Endothelial cell of umbilical vein (primary cell): ENCODE results near the gene ASB13. TPM values are rescaled to one million over a fixed set of nuclear protein-coding genes. Genes with fewer than 3 reads are reported as not detected.

ENCODE experiments used
- BruUV-seq: library from RNA; stranded (reverse); fragments of 400-500 nt; replicated peaks from 2 replicates; lab custom pipeline; 2021; lab: Mats Ljungman, UMichigan
- CTCF ChIA-PET: fragments of 300-600, 350-600 bp; sonication (Branson Sonifier 250); formaldehyde crosslinking; loops from one replicate; lab custom pipeline; 2021; ENCODE audit warnings: antibody characterized with exemption, inconsistent platforms; lab: Charles Lee
- POLR2A ChIA-PET: fragments of 300-600, 350-600 bp; sonication (Branson Sonifier 250); formaldehyde crosslinking; loops from one replicate; lab custom pipeline; 2021; ENCODE audit warnings: antibody characterized with exemption, inconsistent platforms; lab: Charles Lee
- DNase-seq: peaks from one replicate; pipeline ENCODE4 v3.0.0-alpha.2; 2011; ENCODE audit warnings: low read depth, low spot score
- FAIRE-seq: peaks from 2 replicates; lab custom pipeline; 2011; peaks lifted over from hg19 to GRCh38; lab: Jason Lieb, UNC
- H2AFZ ChIP-seq: 2 replicates; pipeline ENCODE4 v1.6.0; 2012; ENCODE audit warnings: low read depth, low read length, control low read depth, inconsistent platforms
- H3K27ac ChIP-seq: 2 replicates; pipeline ENCODE4 v1.5.1; 2011; ENCODE audit warnings: low read depth, mild to moderate bottlenecking, control low read depth, low read length, moderate library complexity; ENCODE audit not compliant: insufficient read depth
- H3K27me3 ChIP-seq, 2 experiments: 2 replicates each; pipeline versions ENCODE4 v1.6.0 to v1.6.1; 2011; ENCODE audit warnings: low read length in 2 of 2, mixed read lengths in 1 of 2; ENCODE audit not compliant: control insufficient read depth in 2 of 2, insufficient read depth in 2 of 2
- H3K36me3 ChIP-seq, 2 experiments: 2 replicates in 1 of 2; 3 replicates in 1 of 2; pipeline ENCODE4 v1.5.1; 2011; ENCODE audit warnings: low read length in 2 of 2, mild to moderate bottlenecking in 1 of 2, moderate library complexity in 1 of 2; ENCODE audit not compliant: control insufficient read depth in 2 of 2, insufficient read depth in 2 of 2; ENCODE audit errors: extremely low read depth in 1 of 2
- H3K4me1 ChIP-seq: 3 replicates; pipeline ENCODE4 v1.5.1; 2011; ENCODE audit warnings: mild to moderate bottlenecking, low read length; ENCODE audit not compliant: control insufficient read depth, insufficient read depth; ENCODE audit errors: extremely low read depth
- H3K4me2 ChIP-seq: 2 replicates; pipeline ENCODE4 v1.6.1; 2011; ENCODE audit warnings: low read length, control low read depth, mixed read lengths; ENCODE audit not compliant: insufficient read depth
- H3K4me3 ChIP-seq, 3 experiments: fragments of 200-600 bp in 1 of 3; sonication (generic), shearing (Covaris generic) in 1 of 3; replicated peaks in 1 of 3; 2 replicates each; pipeline ENCODE4 v1.5.1; 2011 to 2016; ENCODE audit warnings: control low read depth in 3 of 3, low read length in 3 of 3, mild to moderate bottlenecking in 2 of 3, inconsistent platforms in 1 of 3, low read depth in 1 of 3, moderate library complexity in 1 of 3; ENCODE audit not compliant: insufficient read depth in 1 of 3
- H3K79me2 ChIP-seq: 2 replicates; pipeline ENCODE4 v1.6.0; 2012; ENCODE audit warnings: low read length, inconsistent platforms; ENCODE audit not compliant: control insufficient read depth, insufficient read depth
- H3K9ac ChIP-seq: replicated peaks from 2 replicates; pipeline ENCODE3; 2011; ENCODE audit warnings: low read length, control low read depth; ENCODE audit not compliant: insufficient read depth; ENCODE audit errors: extremely low read depth
- H3K9me1 ChIP-seq: replicated peaks from 3 replicates; pipeline ENCODE4 v1.6.0; 2011; ENCODE audit warnings: mild to moderate bottlenecking, low read length; ENCODE audit not compliant: control insufficient read depth, insufficient read depth; ENCODE audit errors: extremely low read depth
- H3K9me3 ChIP-seq: replicated peaks from 2 replicates; pipeline ENCODE4 v1.5.1; 2012; ENCODE audit warnings: low read length, inconsistent platforms; ENCODE audit not compliant: control insufficient read depth, insufficient read depth
- H4K20me1 ChIP-seq: replicated peaks from 2 replicates; pipeline ENCODE3; 2011; ENCODE audit warnings: mild to moderate bottlenecking, low read length; ENCODE audit not compliant: control insufficient read depth, insufficient read depth; ENCODE audit errors: extremely low read depth
- EZH2 ChIP-seq: IDR thresholded peaks from 2 replicates; pipeline ENCODE4 v1.6.1; 2012; ENCODE audit warnings: borderline replicate concordance, low read depth, mild to moderate bottlenecking, moderate library complexity, low read length, inconsistent platforms; ENCODE audit not compliant: severe bottlenecking
- FOS ChIP-seq: IDR thresholded peaks from 2 replicates; pipeline ENCODE4 v1.6.1; 2011; ENCODE audit warnings: mild to moderate bottlenecking, low read length, moderate library complexity, borderline replicate concordance; ENCODE audit not compliant: insufficient read depth
- GATA2 ChIP-seq: IDR thresholded peaks from 2 replicates; pipeline ENCODE4 v1.7.0; 2011; ENCODE audit warnings: low read depth, mild to moderate bottlenecking, moderate library complexity, mixed read lengths, low read length; ENCODE audit not compliant: insufficient read length, insufficient read depth
- JUN ChIP-seq: IDR thresholded peaks from 2 replicates; pipeline ENCODE4 v1.6.1; 2011; ENCODE audit warnings: borderline replicate concordance, low read depth; ENCODE audit not compliant: insufficient read length, insufficient read depth
- MYC ChIP-seq: IDR thresholded peaks from one replicate; pipeline ENCODE4 v1.6.1; 2011; ENCODE audit warnings: mild to moderate bottlenecking, low read depth, low read length
- POLR2A ChIP-seq: IDR thresholded peaks from 2 replicates; pipeline ENCODE4 v1.6.1; 2012; ENCODE audit warnings: low read depth, mild to moderate bottlenecking, control low read depth, low read length
- POLR2AphosphoS5 ChIP-seq: IDR thresholded peaks from 2 replicates; pipeline ENCODE4 v1.6.1; 2012; ENCODE audit warnings: low read depth, mild to moderate bottlenecking, control low read depth, low read length, moderate library complexity; ENCODE audit not compliant: insufficient read depth
- dilution Hi-C: fragments of 300-500 bp; cut with MboI; formaldehyde crosslinking; loops from one replicate; pipeline ENCODE4 v1.15.0; 2019; ENCODE audit warnings: low sequenced_read_pairs; ENCODE audit not compliant: extremely low pct_ligation_motif_present
- intact Hi-C: fragments of 100-400 bp; cut with micrococcal nuclease; formaldehyde crosslinking; loops from one replicate; pipeline ENCODE4 v1.10.0; 2022
- polyA plus RNA-seq, 4 experiments: library from polyadenylated mRNA; depleted of rRNA in 3 of 4; stranded (reverse) in 3 of 4; unstranded in 1 of 4; fragments of >200 nt; gene quantifications; 2 replicates each; pipeline versions ENCODE4 v1.2.1 to v1.2.3, GENCODE V29; 2011 to 2012; ENCODE audit warnings: missing spikeins in 1 of 4
- total RNA-seq: library from RNA; stranded (reverse); gene quantifications from 2 replicates; pipeline ENCODE4 v1.2.3, GENCODE V29; 2021
- TF ChIP-seq, protein P1 (sequence below), 2 donors: IDR thresholded peaks; 1 replicate in 1 of 2; 2 replicates in 1 of 2; pipeline ENCODE4 v1.5.1; 2011; ENCODE audit warnings: low read length in 2 of 2, mild to moderate bottlenecking in 2 of 2, moderate library complexity in 2 of 2, control low read depth in 1 of 2, inconsistent platforms in 1 of 2, low read depth in 1 of 2; ENCODE audit not compliant: insufficient read depth in 1 of 2; ENCODE audit errors: extremely low read depth in 1 of 2
- TF ChIP-seq, protein P2 (sequence below): IDR thresholded peaks from 2 replicates; pipeline ENCODE4 v1.6.1; 2011; ENCODE audit not compliant: insufficient read depth, insufficient read length

The ASB13 gene
- total and polyA plus RNA-seq, 2 donors (not counting 3 experiments of a cell fraction or from before 2014, with no cell fraction given): 6.3 to 7.3 TPM

DNA sequence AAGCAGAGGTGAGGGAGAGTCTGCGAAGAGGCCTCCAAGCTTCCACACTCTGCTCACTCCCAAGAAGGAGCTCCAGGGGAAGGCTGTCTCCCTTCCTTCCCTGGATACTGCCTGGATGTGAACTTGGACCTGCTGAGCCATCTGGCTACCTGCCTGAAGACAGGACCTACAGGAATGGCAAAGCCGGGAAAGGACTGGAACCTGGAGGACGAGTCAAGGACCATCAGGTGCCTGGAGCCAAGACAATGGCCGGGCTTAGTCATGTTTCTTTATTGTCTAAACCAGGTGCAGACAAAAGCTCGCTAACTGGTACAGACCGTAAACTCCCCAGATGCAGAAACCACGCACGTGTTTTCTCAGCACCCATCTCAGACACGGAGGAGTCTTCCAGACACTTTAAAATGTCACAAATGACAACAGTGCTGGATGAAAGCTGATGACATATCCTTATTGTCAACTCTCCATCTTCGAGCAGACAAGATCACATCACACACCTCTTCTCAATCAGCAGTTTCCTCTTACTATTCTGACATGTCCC, 12.1 kb downstream of the ASB13 start:
- Histone ChIP-seq H3K4me2 (no peak overlapping the region), H4K20me1 (no peaks in the 10 kb centered on the region), H3K36me3 (no peaks in the 10 kb centered on the region), H3K79me2 (no peaks in the 10 kb centered on the region), H3K27ac (no peak overlapping the region), H3K9me1 (no peaks in the 10 kb centered on the region), H3K9me3 (no peaks in the 10 kb centered on the region), H2AFZ (no peak overlapping the region), H3K4me3 (no peak overlapping the region), H3K4me1 (no peaks in the 10 kb centered on the region), H3K9ac (no peak overlapping the region), H3K27me3 (no peaks in the 10 kb centered on the region)
- dilution Hi-C loops (no loop called here), intact Hi-C loops (no loop called here)
- CTCF ChIA-PET: interaction anchor here (0.8 kb wide), 1 partner anchor 46 kb away, joined by 4 read pairs; no protein-coding TSS in a partner anchor
- no peak for TF ChIP-seq FOS
- no peak for TF ChIP-seq GATA2
- no peak for TF ChIP-seq MYC
- no peak for DNase-seq
- BruUV-seq: no TSS peak
- no peak for FAIRE-seq
- POLR2A ChIA-PET: no interaction called here

DNA sequence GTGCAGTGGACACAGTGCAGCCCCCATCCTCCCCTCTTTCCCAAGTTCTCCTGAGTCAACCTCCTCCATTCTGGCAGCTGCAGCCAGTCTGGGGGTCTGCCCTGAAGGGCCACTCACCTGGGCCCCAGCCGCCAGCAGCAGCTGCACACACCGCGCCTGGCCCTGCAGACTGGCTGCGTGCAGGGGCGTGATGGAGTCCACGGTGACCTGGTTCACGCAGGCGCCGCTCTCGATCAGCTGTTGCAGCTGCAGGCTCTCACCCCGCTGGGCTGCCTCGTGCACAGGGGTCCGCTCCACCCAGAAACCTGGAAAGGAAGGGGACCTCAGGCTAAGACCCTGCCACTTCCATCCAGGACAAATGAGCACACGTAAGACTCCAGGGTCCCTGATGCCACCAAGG, 13.6 kb downstream of the ASB13 start:
- H3K9me3 ChIP-seq: no peaks in the 10 kb centered on the region
- CTCF ChIA-PET: no interaction called here
- no peak overlapping the region for H2AFZ ChIP-seq
- intact Hi-C loops (no loop called here), dilution Hi-C loops (no loop called here)
- H3K9me1 ChIP-seq: no peaks in the 10 kb centered on the region
- no peak overlapping the region for H3K4me2 ChIP-seq
- TF ChIP-seq, protein P1, sequence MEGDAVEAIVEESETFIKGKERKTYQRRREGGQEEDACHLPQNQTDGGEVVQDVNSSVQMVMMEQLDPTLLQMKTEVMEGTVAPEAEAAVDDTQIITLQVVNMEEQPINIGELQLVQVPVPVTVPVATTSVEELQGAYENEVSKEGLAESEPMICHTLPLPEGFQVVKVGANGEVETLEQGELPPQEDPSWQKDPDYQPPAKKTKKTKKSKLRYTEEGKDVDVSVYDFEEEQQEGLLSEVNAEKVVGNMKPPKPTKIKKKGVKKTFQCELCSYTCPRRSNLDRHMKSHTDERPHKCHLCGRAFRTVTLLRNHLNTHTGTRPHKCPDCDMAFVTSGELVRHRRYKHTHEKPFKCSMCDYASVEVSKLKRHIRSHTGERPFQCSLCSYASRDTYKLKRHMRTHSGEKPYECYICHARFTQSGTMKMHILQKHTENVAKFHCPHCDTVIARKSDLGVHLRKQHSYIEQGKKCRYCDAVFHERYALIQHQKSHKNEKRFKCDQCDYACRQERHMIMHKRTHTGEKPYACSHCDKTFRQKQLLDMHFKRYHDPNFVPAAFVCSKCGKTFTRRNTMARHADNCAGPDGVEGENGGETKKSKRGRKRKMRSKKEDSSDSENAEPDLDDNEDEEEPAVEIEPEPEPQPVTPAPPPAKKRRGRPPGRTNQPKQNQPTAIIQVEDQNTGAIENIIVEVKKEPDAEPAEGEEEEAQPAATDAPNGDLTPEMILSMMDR (IDR thresholded peaks at IDR 0.05; ENCODE audit: extremely low read depth in 1 of 2, insufficient read depth in 1 of 2, low read depth in 1 of 2, low read length in 2 of 2): no peak
- TF ChIP-seq MYC (no peak), EZH2 (no peak), POLR2AphosphoS5 (no peak), POLR2A (no peak), JUN (no peak), FOS (no peak), GATA2 (no peak)
- TF ChIP-seq, protein P2, sequence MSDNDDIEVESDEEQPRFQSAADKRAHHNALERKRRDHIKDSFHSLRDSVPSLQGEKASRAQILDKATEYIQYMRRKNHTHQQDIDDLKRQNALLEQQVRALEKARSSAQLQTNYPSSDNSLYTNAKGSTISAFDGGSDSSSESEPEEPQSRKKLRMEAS: no peak
- no peaks in the 10 kb centered on the region for H3K79me2 ChIP-seq
- H3K27me3 ChIP-seq: no peaks in the 10 kb centered on the region
- FAIRE-seq (no peak), DNase-seq (no peak)
- no peaks in the 10 kb centered on the region for H3K36me3 ChIP-seq
- no peaks in the 10 kb centered on the region for H4K20me1 ChIP-seq
- H3K4me3 ChIP-seq: no peak overlapping the region
- POLR2A ChIA-PET: no interaction called here
- no peaks in the 10 kb centered on the region for H3K4me1 ChIP-seq
- no TSS peak for BruUV-seq
- no peak overlapping the region for H3K9ac ChIP-seq
- H3K27ac ChIP-seq: no peak overlapping the region
